ENCODE measurements around the gene HUWE1.

- TF ChIP-seq CTCF (IDR thresholded peaks at IDR 0.05) (no peak), POLR2A (IDR thresholded peaks at IDR 0.05) (no peak)
These were observed 29.7 kb downstream of the HUWE1 start for GRCh38 chrX:53656845-53657244.
